B cell (primary cell): ENCODE measurements around the gene MC4R. TPM values are rescaled to one million over a fixed set of nuclear protein-coding genes. Genes with fewer than 3 reads are reported as not detected.

Experiments
- ATAC-seq: fragments of 200-7000 bp; cut with Tn5 transposase; one replicate; pipeline ENCODE4 v1.10.0; 2021; ENCODE audit warnings: low read depth, mild to moderate bottlenecking, moderate number of reproducible peaks, moderate library complexity
- CTCF ChIA-PET: fragments of 350-600 bp; sonication (Branson Sonifier 250); formaldehyde crosslinking; loops from one replicate; lab custom pipeline; 2021; ENCODE audit warnings: antibody characterized with exemption, inconsistent platforms; lab: Charles Lee
- POLR2A ChIA-PET: fragments of 350-600 bp; sonication (Branson Sonifier 250); formaldehyde crosslinking; loops from one replicate; lab custom pipeline; 2021; ENCODE audit warnings: antibody characterized with exemption; lab: Charles Lee
- DNase-seq: peaks from one replicate; pipeline ENCODE4 v3.0.0; 2013
- H2AFZ ChIP-seq: 2 replicates; pipeline ENCODE4 v1.6.1; 2012; ENCODE audit warnings: mild to moderate bottlenecking, low read depth, low read length; ENCODE audit not compliant: insufficient read depth, poor library complexity, severe bottlenecking
- H3K27ac ChIP-seq, 2 donors: 1 replicate in 1 of 2; 2 replicates in 1 of 2; pipeline ENCODE4 v1.5.1; 2012 to 2013; ENCODE audit warnings: low read length in 2 of 2, mild to moderate bottlenecking in 2 of 2, moderate library complexity in 1 of 2
- H3K27me3 ChIP-seq, 4 experiments: fragments of 200-600 bp in 1 of 4; sonication (generic) in 1 of 4; replicated peaks in 1 of 4; 1 replicate in 2 of 4; 2 replicates in 2 of 4; pipeline versions ENCODE4 v1.6.1 to v1.7.0; 2013 to 2016; ENCODE audit warnings: low read length in 3 of 4, mild to moderate bottlenecking in 2 of 4, mixed read lengths in 1 of 4, moderate library complexity in 1 of 4; ENCODE audit not compliant: insufficient read depth in 4 of 4, control insufficient read depth in 3 of 4; ENCODE audit errors: control extremely low read depth in 1 of 4
- H3K36me3 ChIP-seq, 2 experiments: replicated peaks in 1 of 2; 1 replicate in 1 of 2; 2 replicates in 1 of 2; pipeline versions ENCODE4 v1.6.1 to v1.7.1; 2013; ENCODE audit warnings: low read length in 1 of 2; ENCODE audit not compliant: insufficient read depth in 2 of 2, control insufficient read depth in 1 of 2; ENCODE audit errors: control extremely low read depth in 1 of 2, extremely low read depth in 1 of 2
- H3K4me1 ChIP-seq, 2 donors: fragments of 200-600 bp in 1 of 2; sonication (generic) in 1 of 2; 1 replicate in 1 of 2; 2 replicates in 1 of 2; pipeline versions ENCODE4 v1.5.1 to v1.6.1; 2013 to 2017; ENCODE audit warnings: low read length in 2 of 2; ENCODE audit not compliant: control insufficient read depth in 2 of 2, insufficient read depth in 2 of 2
- H3K4me2 ChIP-seq: replicated peaks from 2 replicates; pipeline ENCODE3; 2012; ENCODE audit warnings: mild to moderate bottlenecking, low read depth, low read length; ENCODE audit not compliant: poor library complexity, severe bottlenecking
- H3K4me3 ChIP-seq, 5 experiments: fragments of 200-600 bp in 1 of 5; sonication (generic) in 1 of 5; 1 replicate in 3 of 5; 2 replicates in 2 of 5; pipeline versions ENCODE4 v1.5.1 to v1.7.0; 2011 to 2016; ENCODE audit warnings: low read length in 4 of 5, mild to moderate bottlenecking in 4 of 5, low read depth in 2 of 5, control low read depth in 1 of 5, moderate library complexity in 1 of 5; ENCODE audit not compliant: insufficient read depth in 1 of 5; ENCODE audit errors: control extremely low read depth in 1 of 5, extremely low read depth in 1 of 5
- H3K79me2 ChIP-seq: fragments of 200-600 bp; sonication (generic); one replicate; pipeline ENCODE4 v1.6.0; 2016; ENCODE audit warnings: low read length; ENCODE audit not compliant: control insufficient read depth, insufficient read depth
- H3K9ac ChIP-seq: fragments of 200-600 bp; sonication (generic); 2 replicates; pipeline ENCODE4 v1.6.1; 2017; ENCODE audit warnings: mild to moderate bottlenecking, low read length, moderate library complexity
- H3K9me3 ChIP-seq, 3 donors: one replicate each; pipeline versions ENCODE4 v1.6.1 to v1.7.1; 2013; ENCODE audit warnings: low read length in 2 of 3; ENCODE audit not compliant: control insufficient read depth in 2 of 3, insufficient read depth in 1 of 3; ENCODE audit errors: control extremely low read depth in 1 of 3
- H4K20me1 ChIP-seq: 2 replicates; pipeline ENCODE4 v1.6.0; 2012; ENCODE audit warnings: mild to moderate bottlenecking, low read length; ENCODE audit not compliant: insufficient read depth, control insufficient read depth, poor library complexity, severe bottlenecking
- H3K27ac Mint-ChIP-seq: one replicate; pipeline ENCODE4 v1.8.0; 2021; ENCODE audit warnings: mixed read lengths
- H3K27me3 Mint-ChIP-seq: one replicate; pipeline ENCODE4 v1.8.0; 2021; ENCODE audit warnings: mixed read lengths
- H3K4me1 Mint-ChIP-seq: one replicate; pipeline ENCODE4 v1.8.0; 2021; ENCODE audit warnings: mixed read lengths
- H3K4me3 Mint-ChIP-seq: one replicate; pipeline ENCODE4 v1.8.0; 2021; ENCODE audit warnings: mixed read lengths
- H3K9me3 Mint-ChIP-seq: one replicate; pipeline ENCODE4 v1.8.0; 2022; ENCODE audit warnings: mixed read lengths; ENCODE audit not compliant: insufficient read depth
- EZH2 ChIP-seq: IDR thresholded peaks from 2 replicates; pipeline ENCODE4 v1.6.1; 2012; ENCODE audit warnings: borderline replicate concordance, low read depth, mild to moderate bottlenecking, moderate library complexity, low read length; ENCODE audit not compliant: insufficient read depth, poor library complexity, severe bottlenecking
- WGBS: methylation state at CpG from one replicate; pipeline ENCODE4 v1.1.5; 2013; ENCODE audit warnings: missing lambda C conversion rate; ENCODE audit not compliant: insufficient coverage; 5-methylcytosine and 5-hydroxymethylcytosine counted together
- intact Hi-C: fragments of 100-400 bp; cut with micrococcal nuclease; formaldehyde crosslinking; loops from one replicate; pipeline ENCODE4 v1.10.0; 2022
- polyA plus RNA-seq: library from polyadenylated mRNA; depleted of rRNA; stranded (reverse); fragments of >200 nt; gene quantifications from 2 replicates; pipeline ENCODE4 v1.2.3, GENCODE V29; 2012
- total RNA-seq, 2 donors: library from RNA; stranded (reverse); fragments of 120-200 nt in 1 of 2; gene quantifications; 1 replicate in 1 of 2; 2 replicates in 1 of 2; pipeline versions ENCODE4 v1.2.3 to v1.2.4, GENCODE V29; 2013 to 2022
- TF ChIP-seq, protein P1 (sequence below): fragments of 200-600 bp; IDR thresholded peaks from one replicate; pipeline ENCODE4 v1.8.0; 2022; ENCODE audit warnings: antibody characterized with exemption, mild to moderate bottlenecking

Gene MC4R
- total and polyA plus RNA-seq, 2 donors (not counting 1 experiment from before 2014, with no cell fraction given): not detected

DNA sequence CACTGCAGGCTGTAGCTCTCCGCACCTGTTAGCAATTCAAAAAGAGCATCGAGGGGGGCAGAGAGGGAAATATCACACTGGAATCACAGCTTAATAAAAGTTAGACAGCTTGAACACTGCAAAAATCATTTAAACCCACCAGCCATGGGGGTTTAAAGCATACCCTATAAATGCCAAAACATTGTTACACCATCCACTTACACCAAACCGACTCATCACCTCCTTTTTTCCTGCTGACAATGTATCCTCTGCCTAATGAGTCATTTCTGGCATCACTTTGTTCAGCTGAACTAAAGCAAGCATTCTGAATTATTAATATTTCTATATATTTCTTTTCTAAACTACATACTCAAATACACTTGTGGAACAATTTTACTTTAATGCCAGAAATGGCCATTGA, 21.6 kb downstream of the MC4R start:
- H3K27me3 Mint-ChIP-seq: no peaks in the 10 kb centered on the region
- H3K27ac Mint-ChIP-seq: no peak overlapping the region
- TF ChIP-seq, protein P1, sequence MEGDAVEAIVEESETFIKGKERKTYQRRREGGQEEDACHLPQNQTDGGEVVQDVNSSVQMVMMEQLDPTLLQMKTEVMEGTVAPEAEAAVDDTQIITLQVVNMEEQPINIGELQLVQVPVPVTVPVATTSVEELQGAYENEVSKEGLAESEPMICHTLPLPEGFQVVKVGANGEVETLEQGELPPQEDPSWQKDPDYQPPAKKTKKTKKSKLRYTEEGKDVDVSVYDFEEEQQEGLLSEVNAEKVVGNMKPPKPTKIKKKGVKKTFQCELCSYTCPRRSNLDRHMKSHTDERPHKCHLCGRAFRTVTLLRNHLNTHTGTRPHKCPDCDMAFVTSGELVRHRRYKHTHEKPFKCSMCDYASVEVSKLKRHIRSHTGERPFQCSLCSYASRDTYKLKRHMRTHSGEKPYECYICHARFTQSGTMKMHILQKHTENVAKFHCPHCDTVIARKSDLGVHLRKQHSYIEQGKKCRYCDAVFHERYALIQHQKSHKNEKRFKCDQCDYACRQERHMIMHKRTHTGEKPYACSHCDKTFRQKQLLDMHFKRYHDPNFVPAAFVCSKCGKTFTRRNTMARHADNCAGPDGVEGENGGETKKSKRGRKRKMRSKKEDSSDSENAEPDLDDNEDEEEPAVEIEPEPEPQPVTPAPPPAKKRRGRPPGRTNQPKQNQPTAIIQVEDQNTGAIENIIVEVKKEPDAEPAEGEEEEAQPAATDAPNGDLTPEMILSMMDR: no peak
- H3K4me1 Mint-ChIP-seq: no peaks in the 10 kb centered on the region
- no peak overlapping the region for H3K4me3 Mint-ChIP-seq
- Histone ChIP-seq H3K4me2 (no peak overlapping the region), H3K9me3 (no peaks in the 10 kb centered on the region), H3K4me1 (no peaks in the 10 kb centered on the region), H3K27ac (no peak overlapping the region), H2AFZ (no peak overlapping the region), H3K4me3 (no peak overlapping the region), H3K9ac (no peak overlapping the region), H3K27me3 (no peaks in the 10 kb centered on the region), H3K36me3 (no peaks in the 10 kb centered on the region), H3K79me2 (no peaks in the 10 kb centered on the region), H4K20me1 (no peaks in the 10 kb centered on the region)
- DNase-seq (no peak), ATAC-seq (no peak)
- POLR2A ChIA-PET: no interaction called here
- peaks cover 2% of the 10 kb centered on the region for H3K9me3 Mint-ChIP-seq
- 86% methylated on average over 2 of the region's 3 CpGs for WGBS
- intact Hi-C loops: no loop called here
- CTCF ChIA-PET: no interaction called here

DNA sequence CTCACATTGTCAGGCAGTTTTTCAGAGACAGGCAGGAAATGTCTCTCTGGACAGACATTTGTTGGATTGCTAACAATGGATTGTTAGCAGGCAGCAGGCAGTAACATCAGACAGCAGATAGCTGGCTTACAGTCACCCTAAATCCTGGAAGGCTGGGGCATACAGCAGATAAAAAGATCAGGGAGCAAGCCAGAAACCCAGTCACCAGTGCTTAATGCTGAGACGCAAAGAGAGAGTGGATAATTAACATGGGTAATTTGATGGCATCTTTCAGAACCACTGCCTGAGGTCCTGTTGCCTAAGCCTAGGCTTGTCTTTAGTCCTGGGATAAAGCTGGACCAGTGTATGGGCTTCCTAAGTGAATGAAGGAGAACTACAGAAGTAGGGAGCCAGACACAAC, 22.4 kb downstream of the MC4R start:
- Histone ChIP-seq H3K79me2 (no peaks in the 10 kb centered on the region), H3K36me3 (no peaks in the 10 kb centered on the region), H3K9ac (no peak overlapping the region), H2AFZ (no peak overlapping the region), H3K27ac (no peak overlapping the region), H3K4me1 (no peaks in the 10 kb centered on the region), H3K4me2 (no peak overlapping the region), H3K4me3 (no peak overlapping the region), H3K9me3 (no peaks in the 10 kb centered on the region), H4K20me1 (no peaks in the 10 kb centered on the region), H3K27me3 (no peaks in the 10 kb centered on the region)
- Mint-ChIP-seq H3K27me3 (no peaks in the 10 kb centered on the region), H3K4me3 (no peak overlapping the region), H3K4me1 (no peaks in the 10 kb centered on the region), H3K9me3 (peaks cover 2% of the 10 kb centered on the region), H3K27ac (no peak overlapping the region)
- CTCF ChIA-PET: no interaction called here
- intact Hi-C loops: no loop called here
- POLR2A ChIA-PET: no interaction called here
- ATAC-seq: no peak
- DNase-seq: no peak
- no CpG with 5 or more reads among the region's 1 CpG for WGBS
- TF ChIP-seq, protein P1: no peak
- no peak for TF ChIP-seq EZH2
